ENCODE measurements around the gene SLC2A9. TPM values are rescaled to one million over a fixed set of nuclear protein-coding genes. Genes with fewer than 3 reads are reported as not detected.

SLC2A9 gene
- total and polyA plus RNA-seq, 2 of the 4 experiments (the other 2 are of a cell fraction): 0.72 to 2.1 TPM

DNA sequence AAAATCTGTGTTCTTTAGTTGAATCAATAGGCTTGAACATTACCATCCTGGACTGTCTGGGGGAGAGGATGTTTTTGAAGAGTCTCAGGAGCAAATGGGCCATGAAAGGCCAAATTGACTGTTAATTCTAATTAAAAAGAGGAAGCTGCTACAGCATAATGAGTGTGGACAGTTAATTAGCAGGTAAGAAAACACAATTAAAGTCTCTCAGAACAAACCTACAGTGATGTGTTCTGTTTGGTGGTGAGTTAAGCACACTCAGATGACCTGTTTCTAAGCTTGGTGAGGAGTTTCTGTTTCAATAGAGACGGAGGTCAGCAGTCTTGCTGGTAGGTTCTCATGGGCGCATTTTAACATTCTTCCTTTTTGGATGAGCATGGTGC is 171.8 kb downstream of the SLC2A9 start:
- no CpG with 5 or more reads among the region's 2 CpGs for WGBS, 2 experiments (ENCODE audit: extremely low coverage in 2 of 2, insufficient read length in 1 of 2)
- no peak overlapping the region for H3K27ac ChIP-seq (ENCODE audit: insufficient read depth, low read length)
- H3K4ac ChIP-seq (ENCODE audit: low read depth, low read length): no peak overlapping the region
- no peak overlapping the region for H3K23ac ChIP-seq (ENCODE audit: low read depth, low read length)
- no peak overlapping the region for H4K91ac ChIP-seq (ENCODE audit: insufficient read depth, low read depth, low read length)
- H3K4me1 ChIP-seq (ENCODE audit: control insufficient read depth, insufficient read depth, low read length): no peaks in the 10 kb centered on the region
- no peaks in the 10 kb centered on the region for H3K27me3 ChIP-seq (ENCODE audit: control insufficient read depth, insufficient read depth, low read length)
- H3K14ac ChIP-seq (replicated peaks; ENCODE audit: low read depth, low read length): no peak overlapping the region
- dilution Hi-C loops (cut with HindIII; ENCODE audit: low sequenced_read_pairs, unreplicated experiment): no loop called here
- no peak overlapping the region for H4K8ac ChIP-seq (ENCODE audit: low read depth in 2 of 2, low read length in 2 of 2)
- no peak overlapping the region for H2BK5ac ChIP-seq (ENCODE audit: low read depth, low read length, poor library complexity, severe bottlenecking)
- no peak overlapping the region for H2BK20ac ChIP-seq (ENCODE audit: low read depth, low read length)
- in situ Hi-C loops (cut with MboI; ENCODE audit: low sequenced_read_pairs): no loop called here
- no peak overlapping the region for H2BK15ac ChIP-seq (ENCODE audit: low read depth, low read length)
- H2BK120ac ChIP-seq (ENCODE audit: low read depth, low read length): no peak overlapping the region
- ChIA-PET CTCF (no interaction called here), POLR2A (ENCODE audit: unreplicated experiment) (no interaction called here)
- H2AK9ac ChIP-seq (replicated peaks; ENCODE audit: low read depth, low read length, poor library complexity): no peak overlapping the region
- ATAC-seq (ENCODE audit: low read depth): no peak
- no peak overlapping the region for H3K4me2 ChIP-seq (ENCODE audit: low read depth, low read length)
- TF ChIP-seq NFE2L2 (IDR thresholded peaks at IDR 0.05; ENCODE audit: low read depth, low read length) (no peak), RAD21 (IDR thresholded peaks at IDR 0.05; ENCODE audit: low read length) (no peak), SMC3 (IDR thresholded peaks at IDR 0.05; ENCODE audit: low read depth, low read length) (no peak), RFX5 (IDR thresholded peaks at IDR 0.05; ENCODE audit: low read depth, low read length) (no peak), MXI1 (IDR thresholded peaks at IDR 0.05; ENCODE audit: borderline replicate concordance, low read depth, low read length) (no peak), CEBPB (IDR thresholded peaks at IDR 0.05; ENCODE audit: low read depth, low read length) (no peak), RCOR1 (IDR thresholded peaks at IDR 0.05; ENCODE audit: insufficient replicate concordance, low read length) (no peak), MAFK (IDR thresholded peaks at IDR 0.05; ENCODE audit: low read depth, low read length) (no peak)
- H3K9ac ChIP-seq (ENCODE audit: low read depth, low read length): no peak overlapping the region
- no peak overlapping the region for H2AK5ac ChIP-seq (ENCODE audit: low read depth, low read length)
- no peak overlapping the region for H3K4me3 ChIP-seq (ENCODE audit: insufficient read depth, low read depth, low read length)
- no peak overlapping the region for H3K18ac ChIP-seq (ENCODE audit: low read depth, low read length)
- no peaks in the 10 kb centered on the region for H3K9me1 ChIP-seq (ENCODE audit: insufficient read depth, low read length)
- DNase-seq: no peak
- no peaks in the 10 kb centered on the region for H4K20me1 ChIP-seq (ENCODE audit: insufficient read depth, low read length)
- peaks cover 10% of the 10 kb centered on the region for H3K9me3 ChIP-seq (ENCODE audit: control insufficient read depth, insufficient read depth, low read length)
- H3K79me1 ChIP-seq (ENCODE audit: low read depth in 1 of 2, low read length in 2 of 2): no peaks in the 10 kb centered on the region
- H4K5ac ChIP-seq (ENCODE audit: low read depth, low read length): no peak overlapping the region
- no peak overlapping the region for H2AFZ ChIP-seq (replicated peaks; ENCODE audit: low read length, poor library complexity)
- H3K56ac ChIP-seq (ENCODE audit: extremely low read depth, insufficient read depth, low read length): no peak overlapping the region
- H3K36me3 ChIP-seq (ENCODE audit: control insufficient read depth, insufficient read depth, low read length): no peaks in the 10 kb centered on the region
- BruUV-seq (replicated peaks): no TSS peak
- intact Hi-C loops (cut with micrococcal nuclease): no loop called here
